SJSA1 (cell line): Measurements from ENCODE around the gene CD8A. TPM values are rescaled to one million over a fixed set of nuclear protein-coding genes. Genes with fewer than 3 reads are reported as not detected.

Experiments used
- DNase-seq, 2 experiments: peaks; one replicate each; pipeline ENCODE4 v3.0.0-alpha.2; 2015 to 2020; ENCODE audit warnings: low spot score in 2 of 2, low read depth in 1 of 2
- H3K27ac ChIP-seq: fragments of 250-450 bp; sonication (Bioruptor Pico); 2 replicates; pipeline ENCODE4 v1.5.1; 2020; ENCODE audit warnings: mild to moderate bottlenecking, moderate library complexity
- H3K27me3 ChIP-seq: fragments of 250-450 bp; sonication (Bioruptor Pico); replicated peaks from 2 replicates; pipeline ENCODE4 v1.5.1; 2020; ENCODE audit warnings: mild to moderate bottlenecking, moderate library complexity
- H3K36me3 ChIP-seq: fragments of 250-450 bp; sonication (Bioruptor Pico); 2 replicates; pipeline ENCODE4 v1.5.1; 2020; ENCODE audit warnings: mild to moderate bottlenecking
- H3K4me1 ChIP-seq: fragments of 250-450 bp; sonication (Bioruptor Pico); replicated peaks from 2 replicates; pipeline ENCODE4 v1.6.1; 2021; ENCODE audit warnings: mild to moderate bottlenecking
- H3K4me3 ChIP-seq: fragments of 250-450 bp; sonication (Bioruptor Pico); 2 replicates; pipeline ENCODE4 v1.5.1; 2020; ENCODE audit warnings: mild to moderate bottlenecking
- H3K9me3 ChIP-seq: fragments of 250-450 bp; sonication (Bioruptor Pico); replicated peaks from 2 replicates; pipeline ENCODE4 v1.5.1; 2020; ENCODE audit warnings: mild to moderate bottlenecking
- total RNA-seq: library from RNA; depleted of rRNA; stranded (reverse); fragments of >200 nt; shearing (Covaris generic); gene quantifications from 2 replicates; pipeline ENCODE4 v1.2.3, GENCODE V29; 2014

The CD8A gene
- total RNA-seq, 1 experiment from 2014 or later, result not detected

GRCh38 chr2:86779971-86780370 is 10.7 kb downstream of the CD8A start:
- no peak for DNase-seq
- Histone ChIP-seq H3K27me3 (0 out of 2 replicates have a peak, but pooled peaks cover 3% of the 10 kb centered on the region), H3K36me3 (no peaks in the 10 kb centered on the region), H3K9me3 (no peaks in the 10 kb centered on the region), H3K4me3 (no peak overlapping the region), H3K27ac (no peak overlapping the region), H3K4me1 (no peaks in the 10 kb centered on the region)

GRCh38 chr2:86778957-86779356 is 11.8 kb downstream of the CD8A start:
- Histone ChIP-seq H3K4me3 (no peak overlapping the region), H3K36me3 (no peaks in the 10 kb centered on the region), H3K4me1 (no peaks in the 10 kb centered on the region), H3K27me3 (no peaks in the 10 kb centered on the region), H3K27ac (no peak overlapping the region), H3K9me3 (no peaks in the 10 kb centered on the region)
- DNase-seq, result no peak

GRCh38 chr2:86776532-86776931 is 14.2 kb downstream of the CD8A start:
- Histone ChIP-seq H3K27me3 (no peaks in the 10 kb centered on the region), H3K27ac (no peak overlapping the region), H3K4me3 (no peak overlapping the region), H3K9me3 (no peaks in the 10 kb centered on the region), H3K36me3 (peaks cover 5% of the 10 kb centered on the region; the same call in 1 of the 2 replicates), H3K4me1 (no peaks in the 10 kb centered on the region)
- DNase-seq, result no peak

GRCh38 chr2:86775338-86775737 is 15.4 kb downstream of the CD8A start:
- Histone ChIP-seq H3K9me3 (no peaks in the 10 kb centered on the region), H3K4me3 (no peak overlapping the region), H3K27me3 (no peaks in the 10 kb centered on the region), H3K4me1 (no peaks in the 10 kb centered on the region), H3K36me3 (peaks cover 9% of the 10 kb centered on the region), H3K27ac (no peak overlapping the region)
- DNase-seq, result no peak

- no peak overlapping the region for H3K4me3 ChIP-seq
- H3K27ac ChIP-seq, result no peak overlapping the region
- peaks cover 10% of the 10 kb centered on the region for H3K36me3 ChIP-seq
- no peaks in the 10 kb centered on the region for H3K27me3 ChIP-seq
- H3K9me3 ChIP-seq, result no peaks in the 10 kb centered on the region
- DNase-seq, result no peak
- H3K4me1 ChIP-seq, result no peaks in the 10 kb centered on the region
Observed at GRCh38 chr2:86774862-86775261, 15.9 kb downstream of the CD8A start.

- Histone ChIP-seq H3K9me3 (no peaks in the 10 kb centered on the region), H3K27me3 (no peaks in the 10 kb centered on the region), H3K4me1 (no peaks in the 10 kb centered on the region), H3K27ac (no peak overlapping the region), H3K4me3 (no peak overlapping the region), H3K36me3 (peaks cover 10% of the 10 kb centered on the region)
- DNase-seq, result no peak
Observed at GRCh38 chr2:86772611-86773010, 18.1 kb downstream of the CD8A start.

GRCh38 chr2:86770816-86771301 is 19.9 kb downstream of the CD8A start:
- peaks cover 10% of the 10 kb centered on the region for H3K36me3 ChIP-seq
- H3K27me3 ChIP-seq, result no peaks in the 10 kb centered on the region
- H3K9me3 ChIP-seq, result no peaks in the 10 kb centered on the region
- H3K4me1 ChIP-seq, result no peaks in the 10 kb centered on the region
- DNase-seq, result no peak
- H3K27ac ChIP-seq, result no peak overlapping the region
- H3K4me3 ChIP-seq, result no peak overlapping the region

GRCh38 chr2:86769838-86770237 is 20.9 kb downstream of the CD8A start:
- peaks cover 10% of the 10 kb centered on the region for H3K36me3 ChIP-seq
- no peaks in the 10 kb centered on the region for H3K4me1 ChIP-seq
- H3K4me3 ChIP-seq, result no peak overlapping the region
- no peaks in the 10 kb centered on the region for H3K9me3 ChIP-seq
- no peak for DNase-seq
- no peaks in the 10 kb centered on the region for H3K27me3 ChIP-seq
- no peak overlapping the region for H3K27ac ChIP-seq

- peaks cover 9% of the 10 kb centered on the region for H3K36me3 ChIP-seq
- no peaks in the 10 kb centered on the region for H3K27me3 ChIP-seq
- no peak overlapping the region for H3K27ac ChIP-seq
- no peak for DNase-seq
- H3K4me1 ChIP-seq, result no peaks in the 10 kb centered on the region
- H3K9me3 ChIP-seq, result no peaks in the 10 kb centered on the region; the same call in 1 of the 2 replicates
- H3K4me3 ChIP-seq, result no peak overlapping the region
Observed at GRCh38 chr2:86768189-86768949, 22.3 kb downstream of the CD8A start.

- H3K36me3 ChIP-seq, result peaks cover 1% of the 10 kb centered on the region; the same call in 1 of the 2 replicates
- no peak overlapping the region for H3K4me3 ChIP-seq
- no peak for DNase-seq
- no peaks in the 10 kb centered on the region for H3K4me1 ChIP-seq
- no peak overlapping the region for H3K27ac ChIP-seq
- H3K27me3 ChIP-seq, result no peaks in the 10 kb centered on the region
- H3K9me3 ChIP-seq, result peaks cover 3% of the 10 kb centered on the region; the same call in 1 of the 2 replicates
Observed at GRCh38 chr2:86765310-86765695, 25.4 kb downstream of the CD8A start.

GRCh38 chr2:86764661-86765309 is 25.9 kb downstream of the CD8A start:
- Histone ChIP-seq H3K27me3 (no peaks in the 10 kb centered on the region), H3K27ac (no peak overlapping the region), H3K4me1 (no peaks in the 10 kb centered on the region), H3K9me3 (peaks cover 3% of the 10 kb centered on the region; the same call in 1 of the 2 replicates), H3K4me3 (no peak overlapping the region), H3K36me3 (no peaks in the 10 kb centered on the region; the same call in 1 of the 2 replicates)
- DNase-seq, result peak in 1 of 2 experiments; percentile 16

- no peaks in the 10 kb centered on the region for H3K4me1 ChIP-seq
- H3K4me3 ChIP-seq, result no peak overlapping the region
- H3K27ac ChIP-seq, result no peak overlapping the region
- peaks cover 3% of the 10 kb centered on the region; the same call in 1 of the 2 replicates for H3K9me3 ChIP-seq
- no peaks in the 10 kb centered on the region; the same call in 1 of the 2 replicates for H3K36me3 ChIP-seq
- no peaks in the 10 kb centered on the region for H3K27me3 ChIP-seq
- no peak for DNase-seq
Observed at GRCh38 chr2:86760371-86760770, 30.3 kb downstream of the CD8A start.

GRCh38 chr2:86758405-86758804 is 32.3 kb downstream of the CD8A start:
- Histone ChIP-seq H3K4me1 (no peaks in the 10 kb centered on the region), H3K9me3 (0 out of 2 replicates have a peak, but pooled peaks cover 3% of the 10 kb centered on the region), H3K4me3 (no peak overlapping the region), H3K27me3 (no peaks in the 10 kb centered on the region), H3K27ac (no peak overlapping the region), H3K36me3 (peaks cover 7% of the 10 kb centered on the region)
- no peak for DNase-seq

- no peak overlapping the region for H3K27ac ChIP-seq
- no peak overlapping the region for H3K4me3 ChIP-seq
- DNase-seq, result no peak
- no peaks in the 10 kb centered on the region for H3K4me1 ChIP-seq
- H3K27me3 ChIP-seq, result no peaks in the 10 kb centered on the region
- no peaks in the 10 kb centered on the region for H3K9me3 ChIP-seq
- peaks cover 20% of the 10 kb centered on the region for H3K36me3 ChIP-seq
Observed at GRCh38 chr2:86753606-86754005, 37.1 kb downstream of the CD8A start.
